GM13976 (cell line): ENCODE measurements around the gene SETD7.

ENCODE experiments used
- DNase-seq: peaks from one replicate; pipeline ENCODE4 v3.0.0; 2012; ENCODE audit warnings: low spot score
- in situ Hi-C: fragments of 300-500 bp; cut with MboI; formaldehyde crosslinking; loops from one replicate; pipeline ENCODE4 v1.12.0; 2022; ENCODE audit warnings: low sequenced_read_pairs, mixed read lengths, inconsistent platforms; ENCODE audit not compliant: unreplicated experiment
- TF ChIP-seq, protein P1 (sequence below): IDR thresholded peaks from 2 replicates; pipeline ENCODE4 v1.5.1; 2012; ENCODE audit warnings: borderline replicate concordance, mild to moderate bottlenecking; ENCODE audit not compliant: insufficient read depth; ENCODE audit errors: extremely low read depth, missing control alignments, control extremely low read depth

The SETD7 gene

GRCh38 chr4:139508581-139509237 is 47.3 kb downstream of the SETD7 start:
- in situ Hi-C loops: no loop called here
- TF ChIP-seq, protein P1, sequence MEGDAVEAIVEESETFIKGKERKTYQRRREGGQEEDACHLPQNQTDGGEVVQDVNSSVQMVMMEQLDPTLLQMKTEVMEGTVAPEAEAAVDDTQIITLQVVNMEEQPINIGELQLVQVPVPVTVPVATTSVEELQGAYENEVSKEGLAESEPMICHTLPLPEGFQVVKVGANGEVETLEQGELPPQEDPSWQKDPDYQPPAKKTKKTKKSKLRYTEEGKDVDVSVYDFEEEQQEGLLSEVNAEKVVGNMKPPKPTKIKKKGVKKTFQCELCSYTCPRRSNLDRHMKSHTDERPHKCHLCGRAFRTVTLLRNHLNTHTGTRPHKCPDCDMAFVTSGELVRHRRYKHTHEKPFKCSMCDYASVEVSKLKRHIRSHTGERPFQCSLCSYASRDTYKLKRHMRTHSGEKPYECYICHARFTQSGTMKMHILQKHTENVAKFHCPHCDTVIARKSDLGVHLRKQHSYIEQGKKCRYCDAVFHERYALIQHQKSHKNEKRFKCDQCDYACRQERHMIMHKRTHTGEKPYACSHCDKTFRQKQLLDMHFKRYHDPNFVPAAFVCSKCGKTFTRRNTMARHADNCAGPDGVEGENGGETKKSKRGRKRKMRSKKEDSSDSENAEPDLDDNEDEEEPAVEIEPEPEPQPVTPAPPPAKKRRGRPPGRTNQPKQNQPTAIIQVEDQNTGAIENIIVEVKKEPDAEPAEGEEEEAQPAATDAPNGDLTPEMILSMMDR: no peak
- DNase-seq: no peak

DNA sequence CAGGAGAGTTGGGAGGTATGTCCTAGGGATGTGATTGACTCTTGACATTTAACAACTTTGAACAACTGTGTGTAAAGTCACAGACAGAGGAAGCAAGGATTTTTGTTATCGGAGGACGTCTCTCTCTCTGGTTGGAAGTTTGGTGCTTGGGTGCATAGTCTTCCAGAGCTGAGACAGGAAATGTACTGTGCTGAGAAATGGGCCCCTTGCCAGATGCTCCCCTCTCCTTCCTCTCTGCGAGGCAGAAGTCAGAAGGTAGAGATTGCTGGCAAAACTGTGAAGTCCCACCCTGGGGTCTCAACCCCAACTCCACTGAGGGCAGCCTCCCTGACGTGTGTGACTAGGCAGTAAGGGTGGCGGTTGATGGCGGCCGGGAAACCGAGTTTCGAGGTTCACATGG is 49.2 kb downstream of the SETD7 start:
- in situ Hi-C loops: no loop called here
- TF ChIP-seq, protein P1: no peak
- no peak for DNase-seq

- no peak for DNase-seq
- in situ Hi-C loops: no loop called here
- TF ChIP-seq, protein P1: no peak
Measured at GRCh38 chr4:139503622-139504166, 52.3 kb downstream of the SETD7 start.

DNA sequence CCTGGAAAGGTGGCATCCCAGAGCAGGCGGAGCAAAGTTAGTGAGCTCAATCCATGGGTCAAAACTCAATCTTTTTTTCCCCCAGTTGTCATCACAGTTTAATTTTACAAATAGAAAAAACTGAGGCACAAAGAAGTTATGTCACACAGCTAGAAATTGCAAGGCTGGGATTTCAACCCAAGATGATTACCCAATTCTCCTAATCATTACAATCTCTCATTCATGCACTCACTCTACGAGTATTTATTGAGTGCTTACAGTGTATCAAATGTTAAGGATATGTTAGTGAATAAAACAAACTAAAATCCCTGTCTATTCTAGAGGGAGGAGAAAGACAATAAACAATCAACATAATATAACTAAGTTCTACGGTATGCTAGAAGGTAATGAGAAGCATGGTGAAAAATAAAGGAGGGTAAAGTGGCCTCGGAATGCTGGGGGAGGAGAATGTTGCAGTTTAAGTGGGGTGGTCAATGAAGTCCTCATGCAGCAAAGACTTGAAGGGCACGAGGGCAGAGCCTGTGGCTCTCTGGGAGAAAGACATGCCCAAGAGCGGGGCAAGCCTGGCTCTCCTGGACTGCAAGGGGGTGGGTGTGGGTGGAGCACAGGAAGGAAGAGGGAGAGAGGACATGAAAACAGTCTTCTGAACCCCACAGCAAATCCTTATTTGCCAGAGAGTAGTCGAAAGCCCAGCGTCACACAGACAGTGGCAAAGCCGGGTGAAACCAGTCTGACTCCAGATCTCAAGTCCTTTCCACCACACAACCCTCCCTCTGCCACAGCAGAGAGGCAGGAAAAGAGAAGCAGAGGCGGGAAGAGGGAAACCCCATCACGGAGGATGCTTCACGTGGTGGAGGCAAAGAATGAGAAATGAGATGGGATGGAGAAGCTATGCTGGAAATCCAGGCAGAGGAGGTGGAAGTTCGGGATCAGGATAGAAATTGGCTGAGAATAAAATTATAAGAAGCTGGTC is 53.8 kb downstream of the SETD7 start:
- in situ Hi-C loops: no loop called here
- no peak for DNase-seq
- TF ChIP-seq, protein P1: no peak

- in situ Hi-C loops: no loop called here
- no peak for DNase-seq
- TF ChIP-seq, protein P1: no peak
Measured at GRCh38 chr4:139501527-139501926, 54.5 kb downstream of the SETD7 start.

DNA sequence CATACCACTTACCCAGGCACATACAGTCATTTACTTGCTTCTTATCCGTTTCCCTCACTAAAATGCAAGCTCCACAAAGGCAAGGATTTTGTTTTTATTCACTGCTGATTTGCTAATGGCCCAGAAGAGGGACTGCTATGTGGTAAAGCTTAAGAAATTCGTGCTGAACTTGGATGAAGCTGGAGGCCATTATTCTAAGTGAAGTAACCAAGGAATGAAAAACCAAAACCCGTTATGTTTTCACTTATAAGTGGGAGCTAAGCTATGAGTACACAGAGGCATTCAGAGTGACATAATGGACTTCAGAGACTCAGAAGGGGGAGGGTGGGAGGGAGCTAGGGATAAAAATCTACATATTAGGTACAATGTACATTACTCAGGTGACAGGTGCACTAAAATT is 54.9 kb downstream of the SETD7 start:
- no peak for DNase-seq
- in situ Hi-C loops: no loop called here

More for the DNA sequence above, 54.9 kb downstream of the SETD7 start:
- TF ChIP-seq, protein P1: no peak
